Activated gamma-delta T cell (primary cell): ENCODE results near the gene FERMT3.

Experiments
- DNase-seq: peaks from one replicate; lab custom pipeline; 2025; lab: John Stamatoyannopoulos, UW

The FERMT3 gene

GRCh38 chr11:64220798-64221197 lies 14.3 kb downstream of the FERMT3 start:
- no peak for DNase-seq

- DNase-seq: no peak
Observed at GRCh38 chr11:64222651-64223000, 16.1 kb downstream of the FERMT3 start.

- DNase-seq: no peak
Observed at GRCh38 chr11:64223001-64223651, 16.6 kb downstream of the FERMT3 start.

- no peak for DNase-seq
Observed at GRCh38 chr11:64224151-64224890, 17.8 kb downstream of the FERMT3 start.

- DNase-seq: no peak
Observed at GRCh38 chr11:64224891-64225607, 18.5 kb downstream of the FERMT3 start.

GRCh38 chr11:64225608-64226506 lies 19.3 kb downstream of the FERMT3 start, which contains the start of the genes NUDT22 and TRPT1:
NUDT22 (plus strand) TSS chr11:64226274; CDS start chr11:64226653, 379 bp downstream.
TRPT1 (minus strand) TSS chr11:64226186; CDS start chr11:64225860, 326 bp downstream.
- DNase-seq: peak; percentile 83

GRCh38 chr11:64226507-64227051 lies 20.1 kb downstream of the FERMT3 start:
- DNase-seq: peak; percentile 53

- DNase-seq: no peak
Observed at GRCh38 chr11:64227405-64227956, 21.0 kb downstream of the FERMT3 start.

- no peak for DNase-seq
Observed at GRCh38 chr11:64229090-64229743, 22.7 kb downstream of the FERMT3 start.

- DNase-seq: no peak
Observed at GRCh38 chr11:64229744-64230170, 23.2 kb downstream of the FERMT3 start.

GRCh38 chr11:64230171-64230984 lies 23.9 kb downstream of the FERMT3 start, which contains the start of gene DNAJC4:
DNAJC4 (plus strand) TSS chr11:64230548; CDS start chr11:64230855, 307 bp downstream.
- peak; percentile 61 for DNase-seq

GRCh38 chr11:64230985-64231365 lies 24.5 kb downstream of the FERMT3 start:
- DNase-seq: no peak

GRCh38 chr11:64231546-64231945 lies 25.0 kb downstream of the FERMT3 start:
- no peak for DNase-seq

GRCh38 chr11:64232182-64232966 lies 25.9 kb downstream of the FERMT3 start:
- DNase-seq: no peak

GRCh38 chr11:64232967-64233315 lies 26.4 kb downstream of the FERMT3 start:
- no peak for DNase-seq

GRCh38 chr11:64233913-64234586 lies 27.5 kb downstream of the FERMT3 start, which contains the start of gene VEGFB:
VEGFB (plus strand) TSS chr11:64234584; CDS start chr11:64234834, 250 bp downstream.
- DNase-seq: peak; percentile 74

- DNase-seq: peak; percentile 53
Observed at GRCh38 chr11:64234647-64235379, 28.3 kb downstream of the FERMT3 start.
